ENCODE results near the gene RAB3GAP1. TPM values are rescaled to one million over a fixed set of nuclear protein-coding genes. Genes with fewer than 3 reads are reported as not detected.
"Not testable (repeated sequence)": the region's sequence is repeated elsewhere in the genome, so short reads cannot be mapped to it uniquely, and the experiment has no call there.

Gene RAB3GAP1
- total and polyA plus RNA-seq, 7 donors: 18.6 to 70.2 (median 54.5) TPM

GRCh38 chr2:135097532-135098231 lies 45.6 kb downstream of the RAB3GAP1 start:
- Histone ChIP-seq H3K9me3 (no peaks in the 10 kb centered on the region), H3K4me1 (peaks cover 0 to 13% (median 10%) of the 10 kb centered on the region in 4 donors), H3K4me3 (no peak overlapping the region), H3K27me3 (no peaks in the 10 kb centered on the region), H3K27ac (no peak overlapping the region), H3K36me3 (peaks cover 0 to 34% (median 6%) of the 10 kb centered on the region in 4 donors)
- intact Hi-C loops (cut with DNase I): no loop called here
- no peak for DNase-seq
- 93 to 97% methylated on average over 2 of the region's 2 CpGs for WGBS, 2 donors
- TF ChIP-seq POLR2A (IDR thresholded peaks at IDR 0.05) (no peak), POLR2AphosphoS5 (IDR thresholded peaks at IDR 0.05) (no peak), CTCF (IDR thresholded peaks at IDR 0.05) (no peak), EP300 (IDR thresholded peaks at IDR 0.05) (no peak)

- no peak for TF ChIP-seq POLR2AphosphoS5 (IDR thresholded peaks at IDR 0.05)
- TF ChIP-seq POLR2A (IDR thresholded peaks at IDR 0.05): no peak
- no peak for TF ChIP-seq EP300 (IDR thresholded peaks at IDR 0.05)
- no peak for TF ChIP-seq CTCF (IDR thresholded peaks at IDR 0.05)
- no peak for DNase-seq
- H3K4me1 ChIP-seq: peaks cover 0 to 13% (median 10%) of the 10 kb centered on the region in 4 donors
- H3K27me3 ChIP-seq: no peaks in the 10 kb centered on the region
- WGBS, 2 donors: 69 to 77% methylated on average over 5 of the region's 5 CpGs
- H3K9me3 ChIP-seq: no peaks in the 10 kb centered on the region
- H3K4me3 ChIP-seq: peak overlapping the region in 1 of 4 donors; percentile 5
- peaks cover 0 to 16% (median 0%) of the 10 kb centered on the region in 4 donors for H3K36me3 ChIP-seq
- peak overlapping the region in 1 of 4 donors; percentile 16 for H3K27ac ChIP-seq
- intact Hi-C loops (cut with DNase I): no loop called here
Observed at GRCh38 chr2:135099802-135100483, 47.9 kb downstream of the RAB3GAP1 start.

- Histone ChIP-seq H3K36me3 (peaks cover 0 to 7% (median 3%) of the 10 kb centered on the region in 4 donors), H3K4me3 (no peak overlapping the region), H3K27me3 (no peaks in the 10 kb centered on the region), H3K4me1 (peaks cover 0 to 13% (median 10%) of the 10 kb centered on the region in 4 donors), H3K27ac (no peak overlapping the region), H3K9me3 (no peaks in the 10 kb centered on the region)
- no peak for TF ChIP-seq CTCF (IDR thresholded peaks at IDR 0.05)
- TF ChIP-seq POLR2AphosphoS5 (IDR thresholded peaks at IDR 0.05): no peak
- TF ChIP-seq EP300 (IDR thresholded peaks at IDR 0.05): no peak
- TF ChIP-seq POLR2A (IDR thresholded peaks at IDR 0.05): no peak
- intact Hi-C loops (cut with DNase I): no loop called here
- WGBS, 2 donors: 86 to 96% methylated on average over 1 of the region's 1 CpG
- no peak for DNase-seq
Observed at GRCh38 chr2:135103843-135104242, 51.8 kb downstream of the RAB3GAP1 start.

- not testable (repeated sequence) for H3K4me1 ChIP-seq, DNase-seq, H3K36me3 ChIP-seq
Observed at GRCh38 chr2:135105513-135106316, 53.6 kb downstream of the RAB3GAP1 start.

GRCh38 chr2:135113322-135113721 lies 61.2 kb downstream of the RAB3GAP1 start:
- no peaks in the 10 kb centered on the region for H3K9me3 ChIP-seq
- no peaks in the 10 kb centered on the region for H3K4me1 ChIP-seq
- intact Hi-C loops (cut with DNase I): no loop called here
- H3K27me3 ChIP-seq: no peaks in the 10 kb centered on the region
- peaks cover 0 to 43% (median 8%) of the 10 kb centered on the region in 4 donors for H3K36me3 ChIP-seq
- DNase-seq: no peak
- no peak for TF ChIP-seq POLR2A (IDR thresholded peaks at IDR 0.05)
- no peak overlapping the region for H3K27ac ChIP-seq
- WGBS, 2 donors: 98% methylated on average over 3 of the region's 3 CpGs
- H3K4me3 ChIP-seq: no peak overlapping the region

More at GRCh38 chr2:135105513-135106316, 53.6 kb downstream of the RAB3GAP1 start:
- H3K27me3 ChIP-seq; H3K27ac ChIP-seq; H3K4me3 ChIP-seq; H3K9me3 ChIP-seq; intact Hi-C loops (cut with DNase I): not testable (repeated sequence)
- 97 to 98% methylated on average over 55 to 56 of the region's 56 CpGs for WGBS, 2 donors

Measured in sigmoid colon (tissue), 7 donors.